H1 (cell line): ENCODE data around the gene PRRT1B. TPM values are rescaled to one million over a fixed set of nuclear protein-coding genes. Genes with fewer than 3 reads are reported as not detected.
A peak's percentile ranks its signal among the peaks of the same experiment; 100 is the strongest.

Experiments
- CTCF ChIA-PET: fragments of 300-600 bp; sonication (Branson Sonifier 250); formaldehyde crosslinking; loops from one replicate; lab custom pipeline; 2021; ENCODE audit not compliant: partially characterized antibody; lab: Charles Lee
- POLR2A ChIA-PET: fragments of 300-600 bp; sonication (Branson Sonifier 250); formaldehyde crosslinking; loops from one replicate; lab custom pipeline; 2021; ENCODE audit warnings: inconsistent platforms; ENCODE audit not compliant: partially characterized antibody; lab: Charles Lee
- DNase-seq, 2 experiments: peaks; one replicate each; pipeline versions ENCODE4 v3.0.0 to v3.0.0-alpha.2; 2010 to 2022; ENCODE audit warnings: low spot score in 2 of 2, low read depth in 1 of 2, mixed read lengths in 1 of 2
- FAIRE-seq: peaks from 2 replicates; lab custom pipeline; 2011; peaks lifted over from hg19 to GRCh38; lab: Jason Lieb, UNC
- H2AFZ ChIP-seq: 2 replicates; pipeline ENCODE4 v1.8.1; 2012; ENCODE audit warnings: low read length, inconsistent platforms
- H2AK5ac ChIP-seq: 2 replicates; pipeline ENCODE4 v1.6.1; 2013; ENCODE audit warnings: low read depth, low read length
- H2BK120ac ChIP-seq: replicated peaks from 2 replicates; pipeline ENCODE3; 2013; ENCODE audit warnings: low read depth, low read length, inconsistent platforms
- H2BK12ac ChIP-seq: 2 replicates; pipeline ENCODE4 v1.6.1; 2013; ENCODE audit warnings: low read depth, low read length
- H2BK15ac ChIP-seq: 2 replicates; pipeline ENCODE4 v1.6.1; 2013; ENCODE audit warnings: low read length
- H2BK20ac ChIP-seq: 2 replicates; pipeline ENCODE4 v1.6.1; 2013; ENCODE audit warnings: low read length
- H2BK5ac ChIP-seq: 2 replicates; pipeline ENCODE4 v1.6.1; 2013; ENCODE audit warnings: low read depth, low read length
- H3K14ac ChIP-seq: 2 replicates; pipeline ENCODE4 v1.6.1; 2013; ENCODE audit warnings: inconsistent platforms; ENCODE audit not compliant: insufficient read length
- H3K18ac ChIP-seq: 2 replicates; pipeline ENCODE4 v1.6.1; 2013; ENCODE audit warnings: low read length; ENCODE audit errors: extremely low read depth
- H3K23ac ChIP-seq: 2 replicates; pipeline ENCODE4 v1.6.1; 2013; ENCODE audit warnings: inconsistent platforms; ENCODE audit not compliant: insufficient read length
- H3K23me2 ChIP-seq: 2 replicates; pipeline ENCODE4 v1.6.1; 2013; ENCODE audit warnings: low read depth, low read length
- H3K27ac ChIP-seq: 2 replicates; pipeline ENCODE4 v1.6.1; 2011; ENCODE audit warnings: low read depth, low read length, inconsistent platforms
- H3K27me3 ChIP-seq, 4 experiments: replicated peaks in 1 of 4; 1 replicate in 1 of 4; 2 replicates in 3 of 4; pipeline versions ENCODE4 v1.6.1 to v1.8.1; 2011 to 2013; ENCODE audit warnings: low read length in 3 of 4, mild to moderate bottlenecking in 3 of 4, inconsistent platforms in 2 of 4, mixed read lengths in 2 of 4, moderate library complexity in 1 of 4; ENCODE audit not compliant: control insufficient read depth in 3 of 4, insufficient read depth in 3 of 4; ENCODE audit errors: extremely low read depth in 1 of 4
- H3K36me3 ChIP-seq, 4 experiments: 2 replicates each; pipeline versions ENCODE4 v1.6.1 to v1.8.1; 2011 to 2013; ENCODE audit warnings: mild to moderate bottlenecking in 4 of 4, low read length in 3 of 4, moderate library complexity in 2 of 4, control low read depth in 1 of 4, inconsistent platforms in 1 of 4; ENCODE audit not compliant: insufficient read depth in 4 of 4, control insufficient read depth in 2 of 4
- H3K4ac ChIP-seq: replicated peaks from 2 replicates; pipeline ENCODE3; 2013; ENCODE audit warnings: low read length, low read depth, mixed read lengths, inconsistent platforms; ENCODE audit not compliant: insufficient read length
- H3K4me1 ChIP-seq, 4 experiments: replicated peaks in 1 of 4; 1 replicate in 1 of 4; 2 replicates in 3 of 4; pipeline versions ENCODE4 v1.6.1 to v1.8.1; 2011 to 2013; ENCODE audit warnings: low read length in 3 of 4, inconsistent platforms in 2 of 4, mixed read lengths in 1 of 4; ENCODE audit not compliant: insufficient read depth in 4 of 4, control insufficient read depth in 3 of 4
- H3K4me2 ChIP-seq, 2 experiments: 2 replicates each; pipeline versions ENCODE4 v1.6.1 to v1.8.1; 2011 to 2013; ENCODE audit warnings: low read depth in 2 of 2, low read length in 2 of 2, control low read depth in 1 of 2, inconsistent platforms in 1 of 2, mild to moderate bottlenecking in 1 of 2; ENCODE audit not compliant: insufficient read depth in 1 of 2
- H3K4me3 ChIP-seq, 4 experiments: fragments of 200-600, 300-600 bp in 1 of 4; sonication (generic), shearing (Covaris generic), sonication (Bioruptor Twin) in 1 of 4; 2 replicates each; pipeline versions ENCODE4 v1.5.1 to v1.8.1; 2011 to 2016; ENCODE audit warnings: low read length in 4 of 4, low read depth in 3 of 4, control low read depth in 2 of 4, inconsistent platforms in 2 of 4, mild to moderate bottlenecking in 2 of 4, mixed read lengths in 1 of 4, moderate library complexity in 1 of 4; ENCODE audit not compliant: insufficient read depth in 2 of 4; ENCODE audit errors: extremely low read depth in 1 of 4
- H3K56ac ChIP-seq: replicated peaks from 2 replicates; pipeline ENCODE3; 2013; ENCODE audit warnings: low read depth, mild to moderate bottlenecking, mixed read lengths, low read length, inconsistent platforms; ENCODE audit not compliant: insufficient read length
- H3K79me1 ChIP-seq: 2 replicates; pipeline ENCODE4 v1.6.1; 2013; ENCODE audit warnings: low read depth, low read length, control low read depth
- H3K79me2 ChIP-seq, 2 experiments: 2 replicates each; pipeline versions ENCODE4 v1.6.1 to v1.8.1; 2012 to 2013; ENCODE audit warnings: low read length in 2 of 2, mild to moderate bottlenecking in 2 of 2, inconsistent platforms in 1 of 2; ENCODE audit not compliant: insufficient read depth in 2 of 2, control insufficient read depth in 1 of 2
- H3K9ac ChIP-seq, 4 experiments: replicated peaks in 1 of 4; 1 replicate in 1 of 4; 2 replicates in 3 of 4; pipeline versions ENCODE4 v1.6.1 to v1.8.1; 2011 to 2013; ENCODE audit warnings: low read depth in 3 of 4, low read length in 3 of 4, control low read depth in 2 of 4, mild to moderate bottlenecking in 2 of 4, moderate library complexity in 2 of 4, inconsistent platforms in 1 of 4; ENCODE audit errors: extremely low read depth in 1 of 4
- H3K9me3 ChIP-seq, 2 experiments: 2 replicates each; pipeline versions ENCODE4 v1.6.1 to v1.8.1; 2012 to 2013; ENCODE audit warnings: mild to moderate bottlenecking in 2 of 2, moderate library complexity in 2 of 2, control low read depth in 1 of 2, inconsistent platforms in 1 of 2, low read depth in 1 of 2, low read length in 1 of 2, mixed read lengths in 1 of 2; ENCODE audit not compliant: insufficient read depth in 2 of 2
- H4K20me1 ChIP-seq, 2 experiments: replicated peaks in 1 of 2; 2 replicates each; pipeline versions ENCODE3 to v1.8.1; 2011 to 2013; ENCODE audit warnings: inconsistent platforms in 2 of 2, low read length in 2 of 2, mild to moderate bottlenecking in 1 of 2; ENCODE audit not compliant: insufficient read depth in 2 of 2, control insufficient read depth in 1 of 2
- H4K5ac ChIP-seq: 2 replicates; pipeline ENCODE4 v1.6.1; 2013; ENCODE audit warnings: low read length, low read depth, mixed read lengths, inconsistent platforms; ENCODE audit not compliant: insufficient read length
- H4K8ac ChIP-seq: 2 replicates; pipeline ENCODE4 v1.8.0; 2013; ENCODE audit warnings: mild to moderate bottlenecking, moderate library complexity, low read length, inconsistent platforms; ENCODE audit not compliant: insufficient read depth; ENCODE audit errors: extremely low read depth
- H4K91ac ChIP-seq: replicated peaks from 2 replicates; pipeline ENCODE3; 2013; ENCODE audit warnings: low read length, mixed read lengths, inconsistent platforms; ENCODE audit not compliant: insufficient read length
- CTCF ChIP-seq, 3 experiments: IDR thresholded peaks; 1 replicate in 2 of 3; 2 replicates in 1 of 3; pipeline versions ENCODE4 v1.5.1 to v1.6.1; 2011; ENCODE audit warnings: low read length in 3 of 3, mild to moderate bottlenecking in 3 of 3, inconsistent platforms in 2 of 3, low read depth in 1 of 3, moderate library complexity in 1 of 3; ENCODE audit not compliant: insufficient read depth in 1 of 3; ENCODE audit errors: control extremely low read depth in 1 of 3
- FOSL1 ChIP-seq: IDR thresholded peaks from 2 replicates; pipeline ENCODE4 v1.6.1; 2011; ENCODE audit warnings: mild to moderate bottlenecking, low read depth, low read length, moderate library complexity; ENCODE audit not compliant: insufficient read depth
- SIX5 ChIP-seq: IDR thresholded peaks from 2 replicates; pipeline ENCODE4 v1.6.1; 2011; ENCODE audit warnings: mild to moderate bottlenecking, low read depth, low read length
- SP2 ChIP-seq: IDR thresholded peaks from 2 replicates; pipeline ENCODE4 v1.6.1; 2012; ENCODE audit warnings: mild to moderate bottlenecking, low read length, inconsistent platforms
- TAF7 ChIP-seq: optimal IDR thresholded peaks from 2 replicates; pipeline ENCODE3; 2011; ENCODE audit warnings: low read depth, mild to moderate bottlenecking, inconsistent platforms, low read length, moderate library complexity, borderline replicate concordance
- WGBS, 2 experiments: shearing (Covaris generic) in 1 of 2; methylation state at CpG; one replicate each; pipeline versions ENCODE4 v1.1.6 to v1.1.7; 2013 to 2015; ENCODE audit warnings: low lambda C conversion rate in 2 of 2, mixed read lengths in 2 of 2, inconsistent platforms in 1 of 2, low coverage in 1 of 2, missing lambda C conversion rate in 1 of 2; ENCODE audit not compliant: insufficient replicate concordance in 2 of 2, insufficient coverage in 1 of 2, insufficient read length in 1 of 2; ENCODE audit errors: extremely low coverage in 1 of 2, missing lambda C conversion rate in 1 of 2; 5-methylcytosine and 5-hydroxymethylcytosine counted together
- polyA plus RNA-seq, 7 experiments: library from polyadenylated mRNA; depleted of rRNA in 3 of 7; stranded (reverse) in 5 of 7; unstranded in 2 of 7; fragments of >200 nt in 5 of 7; fragments of 200-250 nt in 2 of 7; gene quantifications; 1 replicate in 5 of 7; 2 replicates in 1 of 7; 4 replicates in 1 of 7; pipeline versions ENCODE4 v1.2.1 to v1.2.3, GENCODE V29; 2011 to 2013; ENCODE audit warnings: missing spikeins in 2 of 7, mixed read lengths in 2 of 7
- total RNA-seq: library from RNA; stranded (reverse); fragmentation: NEBNext Ultra II Directional; extraction: Animal tissue kit (Norgen Biotek cat#: 25700); gene quantifications from 2 replicates; pipeline ENCODE4 v1.2.1, GENCODE V29; 2021

Gene PRRT1B
- total and polyA plus RNA-seq, 2 of the 8 experiments (the other 6 are each of a cell fraction or from before 2014, with no cell fraction given), result 0.30 to 1.2 TPM

GRCh38 chr9:131589993-131590392 lies 44.7 kb downstream of the PRRT1B start:
- H3K9ac ChIP-seq, result peak overlapping the region in 1 of 4 experiments; percentile 17; a peak in 2 of 7 replicates
- H3K23ac ChIP-seq, result no peak overlapping the region
- no peak overlapping the region for H2BK20ac ChIP-seq
- H2AK5ac ChIP-seq, result no peak overlapping the region
- H3K4me3 ChIP-seq, result no peak overlapping the region
- no peak for TF ChIP-seq CTCF (IDR thresholded peaks at IDR 0.05; ENCODE audit: control extremely low read depth in 1 of 3, insufficient read depth in 1 of 3, low read depth in 1 of 3, low read length in 3 of 3)
- no peak for TF ChIP-seq SIX5
- no peak for TF ChIP-seq FOSL1
- TF ChIP-seq TAF7, result no peak
- TF ChIP-seq SP2, result no peak
- no peaks in the 10 kb centered on the region for H3K4me1 ChIP-seq
- no peak overlapping the region for H3K4ac ChIP-seq
- no peak overlapping the region for H3K18ac ChIP-seq
- no peak overlapping the region for H3K27ac ChIP-seq
- H3K23me2 ChIP-seq, result no peaks in the 10 kb centered on the region
- H4K8ac ChIP-seq, result no peak overlapping the region; the same call in 1 of the 2 replicates
- H2BK15ac ChIP-seq, result no peak overlapping the region
- no peaks in the 10 kb centered on the region for H3K79me2 ChIP-seq
- no peak overlapping the region for H4K91ac ChIP-seq
- DNase-seq (no peak), FAIRE-seq (no peak)
- no peak overlapping the region for H3K56ac ChIP-seq
- H2BK120ac ChIP-seq, result no peak overlapping the region
- H4K5ac ChIP-seq, result no peak overlapping the region
- H3K4me2 ChIP-seq, result no peak overlapping the region
- POLR2A ChIA-PET, result interaction anchor here (0.6 kb wide), 1 partner anchor 32 kb away, joined by 3 read pairs; no protein-coding TSS in a partner anchor
- H3K36me3 ChIP-seq, result peaks cover 0 to 1% (median 0%) of the 10 kb centered on the region in 4 experiments; a peak in 3 of 8 replicates
- 89% methylated on average over 14 of the region's 14 CpGs; no CpG with 5 or more reads in 1 of the 2 experiments for WGBS, 2 experiments
- H2BK12ac ChIP-seq, result no peak overlapping the region
- H2AFZ ChIP-seq, result no peak overlapping the region
- H3K9me3 ChIP-seq, result no peaks in the 10 kb centered on the region
- no peaks in the 10 kb centered on the region for H3K79me1 ChIP-seq
- no peak overlapping the region for H2BK5ac ChIP-seq
- CTCF ChIA-PET, result interaction anchor here (1.3 to 3.3 kb wide), 5 partner anchors 11 to 153 kb away, joined by 3 to 21 read pairs (median 6); no protein-coding TSS in a partner anchor
- H4K20me1 ChIP-seq, result peaks cover 0 to 4% of the 10 kb centered on the region in 2 experiments
- no peak overlapping the region for H3K14ac ChIP-seq
- H3K27me3 ChIP-seq, result no peaks in the 10 kb centered on the region
